M059J (cell line): ENCODE data around the gene TRAPPC6A. TPM values are rescaled to one million over a fixed set of nuclear protein-coding genes. Genes with fewer than 3 reads are reported as not detected.

Experiments
- DNase-seq: peaks from one replicate; pipeline ENCODE4 v3.0.0-alpha.2; 2012; ENCODE audit warnings: low read depth
- total RNA-seq: library from RNA; depleted of rRNA; stranded (reverse); fragments of >200 nt; shearing (Covaris generic); gene quantifications from 2 replicates; pipeline ENCODE4 v1.2.3, GENCODE V29; 2014; rRNA removed

The TRAPPC6A gene
- 6.2 and 8.2 TPM in 2 replicates for total RNA-seq

DNA sequence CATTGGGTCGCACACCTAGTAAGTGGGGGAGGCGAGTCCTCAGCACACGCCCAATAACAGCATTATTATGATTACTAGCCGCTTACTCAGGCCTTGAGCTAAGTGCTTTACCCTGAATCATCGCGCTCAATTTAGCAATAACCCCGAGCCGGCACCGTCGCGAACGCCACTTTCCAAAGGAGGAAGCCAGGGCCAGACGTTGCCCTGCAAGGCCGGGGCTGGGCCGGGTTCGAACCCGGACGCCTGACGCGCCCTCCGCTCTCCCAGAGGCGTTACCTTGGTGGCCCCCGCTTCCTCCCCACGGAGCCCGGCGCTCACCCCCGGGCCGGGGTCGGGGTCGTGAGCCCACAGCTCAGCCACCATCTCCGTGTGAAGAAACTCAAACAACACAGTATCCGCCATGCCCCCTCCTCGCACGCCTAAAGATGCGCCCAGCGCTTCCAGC is at the start of gene TRAPPC6A:
TRAPPC6A (minus strand) TSS at position 421 of the 445 bp plus-strand sequence; CDS start at position 402, 19 bp downstream.
- peak; percentile 68 for DNase-seq

- DNase-seq: no peak
These were observed 46.6 kb upstream of the TRAPPC6A start for GRCh38 chr19:45224645-45225044.

GRCh38 chr19:45223879-45224278 is 45.8 kb upstream of the TRAPPC6A start:
- no peak for DNase-seq

- DNase-seq: no peak
These were observed 44.7 kb upstream of the TRAPPC6A start for GRCh38 chr19:45222724-45223123.

DNA sequence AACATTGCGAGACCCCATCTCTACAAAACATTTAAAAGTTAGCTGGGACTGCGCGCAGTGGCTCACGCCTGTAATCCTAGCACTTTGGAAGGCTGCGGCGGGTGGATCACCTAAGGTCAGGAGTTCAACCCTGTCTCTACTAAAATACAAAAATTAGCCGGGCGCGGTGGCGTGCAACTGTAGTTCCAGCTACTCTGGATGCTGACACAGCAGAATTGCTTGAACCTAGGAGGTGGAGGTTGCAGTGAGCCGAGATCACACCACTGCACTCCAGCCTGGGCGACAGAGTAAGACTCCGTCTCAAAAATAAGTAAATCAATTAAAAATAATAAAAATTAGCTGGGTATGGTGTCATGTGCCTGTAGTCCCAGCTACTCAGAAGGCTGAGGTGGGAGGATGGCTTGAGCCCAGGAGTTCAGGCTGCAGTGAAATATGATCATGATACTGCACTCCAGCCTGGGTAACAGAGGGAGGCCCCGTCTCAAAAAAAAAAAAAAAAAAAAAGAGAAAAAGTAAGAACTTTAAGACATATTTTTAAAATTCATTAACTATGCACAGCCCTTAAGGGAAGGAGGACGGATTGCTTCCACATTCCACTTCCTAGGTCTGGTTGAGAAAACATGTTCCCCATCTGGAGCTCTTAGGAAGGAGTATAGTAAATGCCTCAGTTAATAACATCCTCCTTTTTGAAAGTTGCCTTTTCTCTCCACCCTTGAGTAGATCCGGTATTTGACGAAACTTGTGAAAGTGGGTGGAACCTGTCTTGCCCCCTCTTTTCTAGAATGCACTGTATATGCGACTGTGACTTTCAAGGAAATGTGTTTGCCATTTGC is 41.1 kb upstream of the TRAPPC6A start:
- no peak for DNase-seq

GRCh38 chr19:45218426-45218825 is 40.4 kb upstream of the TRAPPC6A start:
- no peak for DNase-seq

DNA sequence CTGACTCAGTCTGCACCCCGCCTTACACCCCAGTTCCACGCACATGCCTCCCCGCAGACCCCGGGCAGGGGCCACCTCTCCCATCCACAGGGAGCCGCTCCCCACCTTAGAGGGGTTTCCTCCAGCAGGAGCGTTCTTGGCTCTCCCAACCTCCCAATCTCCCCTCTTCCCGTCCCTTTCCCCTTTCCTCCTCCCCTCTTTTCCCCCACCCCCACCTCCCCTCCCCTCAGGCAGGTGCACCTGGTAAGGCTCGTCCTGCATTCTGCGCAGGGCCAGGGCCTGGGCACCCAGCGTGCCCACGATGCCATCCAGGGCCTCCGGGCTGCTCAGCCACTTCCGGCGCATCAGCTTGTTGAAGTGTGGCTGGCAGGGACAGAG is 39.9 kb upstream of the TRAPPC6A start:
- no peak for DNase-seq

GRCh38 chr19:45217193-45217956 is 39.3 kb upstream of the TRAPPC6A start:
- no peak for DNase-seq

GRCh38 chr19:45216667-45217066 is 38.6 kb upstream of the TRAPPC6A start:
- DNase-seq: no peak

- DNase-seq: peak; percentile 57
These were observed 37.6 kb upstream of the TRAPPC6A start for GRCh38 chr19:45215391-45216191.

DNA sequence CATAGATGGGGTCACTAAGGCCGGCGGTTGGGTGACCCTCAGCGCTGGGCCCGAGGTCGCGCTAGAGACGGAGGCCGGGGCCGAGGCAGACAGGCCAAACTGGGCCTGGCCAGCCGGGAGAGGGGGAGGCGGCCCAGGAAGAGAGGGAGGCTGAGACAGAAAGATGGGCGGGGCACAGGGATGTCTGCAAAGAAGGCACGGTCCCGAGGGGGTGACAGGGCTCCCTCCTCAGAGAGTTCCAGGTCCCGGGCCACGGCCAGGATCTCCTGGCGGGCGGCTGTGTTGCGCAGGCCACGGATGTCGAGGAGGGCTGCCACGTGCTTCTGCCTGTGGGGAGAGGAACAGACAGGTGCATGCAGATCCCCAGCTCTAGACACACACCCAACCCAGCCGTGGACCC is 35.0 kb upstream of the TRAPPC6A start:
- no peak for DNase-seq

- peak; percentile 82 for DNase-seq
These were observed 33.8 kb upstream of the TRAPPC6A start for GRCh38 chr19:45211751-45212381.

DNA sequence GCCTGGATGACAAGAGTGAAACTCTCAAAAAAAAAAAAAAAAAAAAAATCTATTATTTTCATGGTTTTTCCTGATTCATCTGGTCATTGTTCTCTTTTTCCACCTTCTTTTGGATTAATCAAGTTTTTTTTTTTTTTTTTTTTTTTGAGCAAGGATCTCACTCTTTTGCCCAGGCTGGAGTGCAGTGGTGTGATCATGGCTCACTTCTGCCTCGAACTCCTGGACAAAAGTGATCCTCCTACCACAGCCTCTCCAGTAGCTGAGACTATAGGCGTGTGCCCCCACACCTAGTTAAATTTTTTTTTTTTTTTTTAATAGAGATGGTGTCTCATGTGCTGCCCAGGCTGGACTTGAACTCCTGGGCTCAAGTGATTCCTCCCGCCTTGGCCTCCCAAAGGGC is 28.3 kb upstream of the TRAPPC6A start:
- no peak for DNase-seq

DNA sequence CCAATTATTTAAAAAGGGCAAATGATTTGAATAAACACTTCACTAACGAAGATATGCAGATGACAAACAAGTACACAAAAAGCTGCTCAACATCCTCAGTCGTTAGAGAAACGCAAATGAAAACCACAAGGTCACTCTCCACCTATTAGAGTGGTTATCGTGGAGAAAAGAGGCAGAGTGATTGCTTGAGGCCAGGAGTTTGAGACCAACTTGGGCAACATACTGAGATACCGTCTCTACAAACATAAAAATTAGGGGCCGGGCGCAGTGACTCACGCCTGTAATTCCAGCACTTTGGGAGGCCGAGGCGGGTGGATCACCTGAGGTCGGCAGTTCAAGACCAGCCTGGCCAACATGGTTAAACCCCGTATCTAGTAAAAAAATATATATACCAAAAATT is 27.8 kb upstream of the TRAPPC6A start:
- DNase-seq: no peak

GRCh38 chr19:45202637-45203036 is 24.6 kb upstream of the TRAPPC6A start:
- DNase-seq: no peak

GRCh38 chr19:45200568-45200967 is 22.5 kb upstream of the TRAPPC6A start:
- DNase-seq: peak; percentile 51

DNA sequence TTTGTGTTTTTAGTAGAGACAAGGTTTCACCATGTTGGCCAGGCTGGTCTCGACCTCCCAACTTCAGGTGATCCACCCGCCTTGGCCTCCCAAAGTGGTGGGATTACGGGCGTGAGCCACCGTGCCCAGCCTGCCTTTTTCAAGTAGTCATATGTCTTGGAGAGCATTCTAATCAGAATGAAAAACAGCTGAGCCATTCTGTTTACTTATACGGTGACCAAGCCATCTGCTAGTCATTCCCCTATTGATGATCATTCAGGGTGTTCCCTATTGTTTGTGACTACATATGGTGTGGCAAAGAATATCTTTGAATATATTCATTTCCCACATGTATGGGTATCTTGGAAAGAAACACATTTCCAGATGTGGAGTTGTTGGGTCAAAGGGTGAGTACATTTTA is 17.7 kb upstream of the TRAPPC6A start:
- DNase-seq: peak; percentile 15

GRCh38 chr19:45191375-45191774 is 13.3 kb upstream of the TRAPPC6A start:
- DNase-seq: no peak

DNA sequence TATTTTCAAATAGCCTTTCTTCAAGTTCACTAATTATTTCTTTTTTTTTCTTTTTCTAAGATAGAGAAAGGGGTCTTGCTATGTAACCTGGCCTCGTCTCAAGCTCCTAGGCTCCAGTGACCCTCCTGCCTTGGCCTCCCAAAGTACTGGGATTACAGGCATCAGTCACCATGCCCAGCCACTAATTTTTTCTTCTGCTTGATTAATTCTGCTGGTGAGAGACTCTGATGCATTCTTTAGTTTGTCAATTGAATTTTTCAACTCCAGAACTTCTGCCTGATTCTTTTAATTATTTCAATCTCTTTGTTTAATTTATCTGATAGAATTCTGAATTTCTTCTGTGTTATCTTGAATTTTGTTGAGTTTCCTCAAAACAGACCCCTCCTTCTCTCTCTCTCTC is 11.9 kb upstream of the TRAPPC6A start:
- DNase-seq: no peak

GRCh38 chr19:45187421-45188100 is 9.5 kb upstream of the TRAPPC6A start:
- no peak for DNase-seq
